Muscle layer of colon (tissue), 2 donors: Measurements from ENCODE around the gene PLD5.
"Not testable (repeated sequence)": the region's sequence is repeated elsewhere in the genome, so short reads cannot be mapped to it uniquely, and the experiment has no call there.

ENCODE experiments used
- H3K27ac ChIP-seq: one replicate; pipeline ENCODE4 v1.7.0; 2013; ENCODE audit warnings: low read depth, mild to moderate bottlenecking, low read length, moderate library complexity
- H3K27me3 ChIP-seq, 2 donors: one replicate each; pipeline ENCODE4 v1.7.0; 2013; ENCODE audit warnings: low read length in 2 of 2, mild to moderate bottlenecking in 2 of 2; ENCODE audit not compliant: insufficient read depth in 2 of 2, control insufficient read depth in 1 of 2
- H3K36me3 ChIP-seq: one replicate; pipeline ENCODE4 v1.7.0; 2013; ENCODE audit warnings: mild to moderate bottlenecking, low read length; ENCODE audit not compliant: insufficient read depth
- H3K4me1 ChIP-seq: one replicate; pipeline ENCODE4 v1.7.0; 2013; ENCODE audit warnings: mild to moderate bottlenecking, low read length; ENCODE audit not compliant: insufficient read depth
- H3K4me3 ChIP-seq, 2 donors: one replicate each; pipeline ENCODE4 v1.7.0; 2013; ENCODE audit warnings: low read length in 2 of 2, low read depth in 1 of 2, mild to moderate bottlenecking in 1 of 2, moderate library complexity in 1 of 2
- H3K9ac ChIP-seq: one replicate; pipeline ENCODE4 v1.7.0; 2013; ENCODE audit warnings: low read length
- H3K9me3 ChIP-seq: one replicate; pipeline ENCODE4 v1.7.0; 2013; ENCODE audit warnings: mild to moderate bottlenecking, low read length
- donor health status: abdominal sarcoma.
- donor health status: Adenocarcinoma of cecum.

The PLD5 gene

GRCh38 chr1:242187171-242187570 lies 337.3 kb downstream of the PLD5 start:
- Histone ChIP-seq H3K27ac (no peak overlapping the region), H3K9ac (no peak overlapping the region), H3K4me1 (no peaks in the 10 kb centered on the region), H3K27me3 (no peaks in the 10 kb centered on the region), H3K36me3 (no peaks in the 10 kb centered on the region), H3K9me3 (no peaks in the 10 kb centered on the region), H3K4me3 (no peak overlapping the region)

- Histone ChIP-seq H3K4me1 (no peaks in the 10 kb centered on the region), H3K9me3 (no peaks in the 10 kb centered on the region), H3K9ac (no peak overlapping the region), H3K4me3 (no peak overlapping the region), H3K27ac (no peak overlapping the region), H3K27me3 (no peaks in the 10 kb centered on the region), H3K36me3 (no peaks in the 10 kb centered on the region)
Measured at GRCh38 chr1:242185731-242186130, 338.8 kb downstream of the PLD5 start.

DNA sequence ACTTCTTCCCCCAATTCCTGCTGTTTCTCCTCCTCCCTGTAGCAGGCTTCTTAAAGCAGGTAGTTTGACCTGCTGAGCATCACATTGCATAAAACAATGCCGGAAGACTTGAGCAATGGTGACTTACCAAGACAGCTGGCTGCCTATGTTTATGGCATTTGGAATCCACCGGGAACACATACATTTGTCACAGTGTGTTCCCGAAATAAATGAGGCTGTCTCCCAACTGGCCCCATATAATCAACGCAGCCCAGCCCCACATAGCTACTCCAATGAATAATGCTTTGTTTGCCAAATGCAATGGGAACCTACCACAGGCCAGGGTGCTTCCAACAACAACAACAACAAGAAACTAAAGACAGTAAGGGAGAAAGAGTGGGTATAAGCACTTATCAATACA lies 339.5 kb downstream of the PLD5 start:
- Histone ChIP-seq H3K9ac (no peak overlapping the region), H3K36me3 (no peaks in the 10 kb centered on the region), H3K27ac (no peak overlapping the region)

DNA sequence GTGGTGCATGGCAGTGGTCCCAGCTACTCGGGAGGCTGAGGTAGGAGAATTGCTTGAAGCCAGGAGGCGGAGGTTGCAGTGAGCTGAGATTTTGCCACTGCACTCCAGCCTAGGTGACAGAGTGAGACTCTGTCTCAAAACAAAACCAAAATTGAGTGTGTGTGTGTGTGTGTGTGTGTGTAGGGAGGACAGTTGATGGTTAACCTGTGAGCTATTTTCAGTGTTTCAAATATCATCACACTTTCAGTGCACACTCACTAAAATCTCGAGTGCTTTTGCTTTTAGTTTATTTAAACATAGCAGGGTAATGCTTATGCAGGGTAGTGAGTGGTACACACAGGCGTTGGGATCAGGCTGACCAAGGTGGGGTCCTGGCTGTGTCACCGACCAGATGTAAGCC lies 344.7 kb downstream of the PLD5 start:
- not testable (repeated sequence) for H3K27ac ChIP-seq, H3K4me1 ChIP-seq, H3K36me3 ChIP-seq, H3K9ac ChIP-seq, H3K4me3 ChIP-seq, H3K27me3 ChIP-seq, H3K9me3 ChIP-seq

More for the DNA sequence above, 339.5 kb downstream of the PLD5 start:
- H3K4me1 ChIP-seq = no peaks in the 10 kb centered on the region
- no peaks in the 10 kb centered on the region for H3K9me3 ChIP-seq
- H3K27me3 ChIP-seq = no peaks in the 10 kb centered on the region
- H3K4me3 ChIP-seq = no peak overlapping the region

GRCh38 chr1:242178924-242179708 lies 345.4 kb downstream of the PLD5 start:
- Histone ChIP-seq H3K4me3 (no peak overlapping the region), H3K4me1 (no peaks in the 10 kb centered on the region), H3K27me3 (no peaks in the 10 kb centered on the region), H3K9me3 (no peaks in the 10 kb centered on the region), H3K36me3 (no peaks in the 10 kb centered on the region), H3K27ac (no peak overlapping the region), H3K9ac (no peak overlapping the region)

GRCh38 chr1:242178436-242178835 lies 346.1 kb downstream of the PLD5 start:
- Histone ChIP-seq H3K9me3 (no peaks in the 10 kb centered on the region), H3K36me3 (no peaks in the 10 kb centered on the region), H3K27ac (no peak overlapping the region), H3K4me3 (no peak overlapping the region), H3K9ac (no peak overlapping the region), H3K27me3 (no peaks in the 10 kb centered on the region), H3K4me1 (no peaks in the 10 kb centered on the region)

GRCh38 chr1:242162140-242162539 lies 362.4 kb downstream of the PLD5 start:
- Histone ChIP-seq H3K36me3 (no peaks in the 10 kb centered on the region), H3K9me3 (no peaks in the 10 kb centered on the region), H3K27ac (no peak overlapping the region), H3K27me3 (no peaks in the 10 kb centered on the region), H3K4me1 (no peaks in the 10 kb centered on the region), H3K4me3 (no peak overlapping the region), H3K9ac (no peak overlapping the region)

DNA sequence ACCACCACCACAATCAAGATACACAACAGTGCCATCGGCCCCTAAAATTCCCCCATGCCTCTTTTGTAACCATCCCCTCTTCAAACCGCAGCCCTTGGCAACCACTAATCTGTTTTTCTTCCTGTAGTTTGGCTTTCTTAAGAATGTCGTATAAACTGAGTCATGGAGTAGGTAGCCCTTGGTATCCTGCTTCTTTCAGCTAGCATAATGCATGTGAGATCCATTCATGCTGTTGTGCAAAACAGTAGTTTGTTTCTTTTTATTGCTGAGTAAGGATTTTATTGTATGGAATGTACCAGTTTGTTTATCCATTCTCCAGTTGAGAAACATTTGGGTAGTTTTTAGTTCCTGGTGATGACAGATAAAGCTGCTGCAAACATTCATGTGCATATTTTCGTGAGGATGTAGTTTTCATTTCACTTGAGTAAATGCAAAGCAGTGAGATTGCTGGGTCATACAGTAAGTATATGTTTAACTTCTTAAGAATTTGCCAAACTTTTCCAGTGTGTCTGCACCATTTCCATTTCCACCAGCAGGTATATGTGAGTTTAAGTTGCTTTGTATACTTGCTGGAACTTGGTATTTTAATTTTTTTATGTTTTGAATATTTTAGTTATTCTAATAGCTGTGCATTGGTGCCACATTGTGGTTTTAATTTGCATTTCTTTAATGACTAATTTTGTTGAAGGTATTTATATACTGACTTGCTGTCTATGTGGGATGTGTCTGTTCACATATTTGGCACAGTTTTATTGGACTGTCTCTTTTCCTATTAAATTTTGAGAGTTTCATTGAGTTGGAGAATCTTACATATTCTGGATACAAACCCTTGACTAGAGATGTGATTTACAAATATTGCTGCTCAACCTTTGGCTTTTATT lies 377.2 kb downstream of the PLD5 start:
- no peak overlapping the region for H3K9ac ChIP-seq
- no peak overlapping the region for H3K4me3 ChIP-seq
- H3K27ac ChIP-seq = no peak overlapping the region
- H3K27me3 ChIP-seq = no peaks in the 10 kb centered on the region
- no peaks in the 10 kb centered on the region for H3K9me3 ChIP-seq
- H3K4me1 ChIP-seq = no peaks in the 10 kb centered on the region
- H3K36me3 ChIP-seq = no peaks in the 10 kb centered on the region

GRCh38 chr1:242146652-242147051 lies 377.8 kb downstream of the PLD5 start:
- H3K4me3 ChIP-seq = no peak overlapping the region
- no peak overlapping the region for H3K9ac ChIP-seq
- H3K4me1 ChIP-seq = no peaks in the 10 kb centered on the region
- no peaks in the 10 kb centered on the region for H3K27me3 ChIP-seq
- no peak overlapping the region for H3K27ac ChIP-seq
- H3K9me3 ChIP-seq = no peaks in the 10 kb centered on the region
- H3K36me3 ChIP-seq = no peaks in the 10 kb centered on the region

GRCh38 chr1:242140836-242141235 lies 383.7 kb downstream of the PLD5 start:
- Histone ChIP-seq H3K36me3 (no peaks in the 10 kb centered on the region), H3K9me3 (no peaks in the 10 kb centered on the region), H3K27me3 (no peaks in the 10 kb centered on the region), H3K4me1 (no peaks in the 10 kb centered on the region), H3K27ac (no peak overlapping the region), H3K4me3 (no peak overlapping the region), H3K9ac (no peak overlapping the region)

DNA sequence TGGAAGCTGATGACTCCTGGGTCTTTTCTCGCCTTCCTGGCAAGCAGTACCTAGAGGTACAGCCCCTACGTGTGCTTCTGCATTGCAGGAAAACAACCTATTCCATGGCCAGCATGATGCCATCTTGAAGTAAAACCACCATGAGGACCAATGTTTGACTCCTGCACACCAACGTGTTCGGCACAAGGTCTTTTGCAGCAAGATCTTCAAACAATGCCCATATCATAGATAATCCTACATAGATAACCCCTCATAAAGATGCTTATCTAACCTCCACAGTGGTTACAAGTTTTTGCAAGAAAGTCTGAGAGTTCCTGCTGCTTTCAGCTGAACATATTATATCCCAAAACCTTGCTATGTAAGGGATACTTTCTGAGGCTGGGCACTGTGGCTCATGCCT lies 384.5 kb downstream of the PLD5 start:
- no peak overlapping the region for H3K27ac ChIP-seq
- H3K9ac ChIP-seq = no peak overlapping the region
- no peaks in the 10 kb centered on the region for H3K9me3 ChIP-seq
- no peaks in the 10 kb centered on the region for H3K27me3 ChIP-seq
- H3K4me1 ChIP-seq = no peaks in the 10 kb centered on the region
- H3K4me3 ChIP-seq = no peak overlapping the region
- H3K36me3 ChIP-seq = no peaks in the 10 kb centered on the region
